ENCODE results near the gene MYEF2.

GRCh38 chr15:48102167-48102566, 75.9 kb downstream of the MYEF2 start:
- no peak for TF ChIP-seq CTCF (conservative IDR thresholded peaks at IDR 0.05 in 1 of 2, IDR thresholded peaks at IDR 0.05 in 1 of 2; ENCODE audit: extremely low read depth in 1 of 2, insufficient read depth in 1 of 2, low read depth in 1 of 2, low read length in 2 of 2)
- no peak for TF ChIP-seq EZH2 (IDR thresholded peaks at IDR 0.05; ENCODE audit: borderline replicate concordance, low read length)
